ENCODE results near the gene TXNDC5. TPM values are rescaled to one million over a fixed set of nuclear protein-coding genes. Genes with fewer than 3 reads are reported as not detected.

TXNDC5 gene
- 10 to 100 TPM; 40.3 to 42.0 TPM for total RNA-seq

DNA sequence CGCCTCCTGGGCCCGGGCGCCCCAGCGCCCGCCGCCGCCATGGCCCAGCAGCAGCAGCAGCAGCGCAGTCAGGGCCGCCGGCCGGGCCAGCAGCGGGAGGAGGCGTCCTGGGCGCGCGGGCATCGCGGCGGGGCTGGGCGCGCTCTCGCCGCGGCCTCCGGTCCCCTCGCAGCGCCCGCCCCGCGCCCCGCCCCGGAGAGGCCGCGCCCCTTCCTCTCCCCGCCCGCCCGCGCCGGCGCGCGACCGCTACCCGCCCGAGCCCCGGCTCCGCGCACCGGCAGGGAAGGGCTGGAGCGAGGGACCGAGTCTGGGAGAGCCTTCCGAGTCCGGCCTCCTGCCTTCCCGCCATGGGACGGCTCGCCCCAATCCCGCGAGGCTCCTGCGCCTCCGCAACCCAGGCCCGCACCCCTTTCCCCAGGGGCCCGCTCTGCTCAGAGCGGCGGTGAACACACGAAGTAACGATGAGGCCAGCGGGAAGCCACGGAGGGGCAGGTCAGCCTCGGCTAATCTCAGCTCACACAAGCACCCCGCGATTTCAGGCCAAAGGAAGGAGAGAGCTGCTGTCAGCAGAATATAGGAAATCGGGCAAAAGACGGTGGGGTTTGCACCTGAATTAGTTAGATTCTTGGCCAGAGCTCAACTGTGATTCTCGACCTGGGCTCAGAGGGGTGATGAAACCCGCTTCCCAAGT, at the start of gene TXNDC5:
Gene TXNDC5 (minus strand): TSS at position 135 of the 691 bp plus-strand sequence. CDS start 12 bp downstream, at position 123.
- H3K4me1 Mint-ChIP-seq (ENCODE audit: low read depth), result peaks cover 20% of the 10 kb centered on the region
- peak within 1 kb of the TSS; percentile 87 to 89 for H3K4me3 Mint-ChIP-seq
- peak; percentile 80 to 81 for DNase-seq
- H3K27ac Mint-ChIP-seq, result peak within 1 kb of the TSS; percentile 31
- no peaks in the 10 kb centered on the region for H3K9me3 Mint-ChIP-seq
- no peaks in the 10 kb centered on the region for H3K36me3 Mint-ChIP-seq (ENCODE audit: insufficient read depth in 2 of 2)
- peak; percentile 90 to 91 for ATAC-seq (replicated peaks in 1 of 2)
- H3K27me3 Mint-ChIP-seq (ENCODE audit: low read depth), result no peaks in the 10 kb centered on the region

DNA sequence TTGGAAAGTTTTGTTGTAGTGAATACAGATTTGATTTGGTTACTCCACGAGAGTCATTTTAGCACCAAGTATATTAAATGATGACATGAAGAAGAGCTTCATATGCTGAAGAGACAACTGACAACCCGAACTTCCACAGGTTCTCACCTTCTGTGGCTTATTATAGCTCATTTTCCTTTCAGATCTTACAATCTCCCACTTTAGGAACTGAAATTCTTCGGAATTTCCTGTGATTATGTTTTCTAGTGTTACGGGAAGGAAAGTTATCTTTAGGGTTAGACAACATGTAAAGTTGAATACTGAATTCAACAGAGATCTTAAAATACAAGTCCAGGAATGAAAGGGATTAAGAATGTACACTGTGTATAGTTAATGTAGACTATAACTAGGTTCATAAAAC, 49.6 kb upstream of the TXNDC5 start:
- H3K4me3 Mint-ChIP-seq, result no peak overlapping the region
- peaks cover 0 to 1% of the 10 kb centered on the region in 2 donors for H3K9me3 Mint-ChIP-seq
- peaks cover 9% of the 10 kb centered on the region for H3K4me1 Mint-ChIP-seq (ENCODE audit: low read depth)
- DNase-seq (no peak), ATAC-seq (replicated peaks in 1 of 2) (no peak)
- no peak overlapping the region for H3K27ac Mint-ChIP-seq
- H3K27me3 Mint-ChIP-seq (ENCODE audit: low read depth), result no peaks in the 10 kb centered on the region
- H3K36me3 Mint-ChIP-seq (ENCODE audit: insufficient read depth in 2 of 2), result peaks cover 0 to under 1% of the 10 kb centered on the region in 2 donors

DNA sequence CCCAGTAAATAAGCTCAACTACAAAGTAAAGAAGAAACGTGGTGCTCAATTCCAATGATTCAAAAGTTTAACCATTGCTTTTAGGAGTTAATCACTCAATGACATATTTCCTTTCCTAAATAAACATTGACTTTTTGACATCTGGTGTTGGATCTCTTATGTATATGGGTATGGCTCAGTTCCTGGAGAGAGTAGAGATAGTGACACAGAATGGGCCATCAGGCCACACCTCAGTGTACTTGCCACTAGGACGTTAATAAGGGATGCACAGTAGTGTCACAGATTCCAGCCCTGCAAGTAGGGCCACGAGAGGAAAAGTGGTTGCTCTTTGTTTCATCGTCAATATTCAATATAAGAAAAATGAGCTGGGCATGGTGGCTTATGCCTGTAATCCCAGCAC, 48.9 kb upstream of the TXNDC5 start:
- no peak for ATAC-seq (replicated peaks in 1 of 2)
- Mint-ChIP-seq H3K4me3 (no peak overlapping the region), H3K4me1 (ENCODE audit: low read depth) (peaks cover 9% of the 10 kb centered on the region), H3K27me3 (ENCODE audit: low read depth) (no peaks in the 10 kb centered on the region), H3K27ac (no peak overlapping the region), H3K36me3 (ENCODE audit: insufficient read depth in 2 of 2) (no peaks in the 10 kb centered on the region), H3K9me3 (peaks cover 0 to 1% of the 10 kb centered on the region in 2 donors)
- no peak for DNase-seq

DNA sequence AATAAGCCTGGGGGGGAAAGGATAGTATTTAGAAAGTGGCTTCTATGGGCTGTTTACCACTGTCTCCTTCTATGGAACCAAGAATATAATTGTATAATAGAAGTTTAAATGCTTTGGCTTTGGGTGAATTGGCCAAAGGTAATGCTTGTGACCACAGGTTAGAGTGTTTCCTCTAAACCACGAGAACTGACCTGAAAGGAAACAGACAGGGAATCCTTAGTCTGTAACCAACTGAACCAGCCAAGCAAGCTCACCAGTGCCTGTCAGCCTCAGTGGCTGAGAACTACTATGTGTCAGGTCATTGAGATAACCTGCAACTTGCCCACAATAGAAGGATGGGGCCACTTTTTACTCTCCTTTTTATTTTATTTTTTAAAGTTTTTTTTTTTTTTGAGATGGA, 47.9 kb upstream of the TXNDC5 start:
- no peak for ATAC-seq (replicated peaks in 1 of 2)

GRCh38 chr6:7956257-7956656, 45.7 kb upstream of the TXNDC5 start:
- Mint-ChIP-seq H3K36me3 (ENCODE audit: insufficient read depth in 2 of 2) (peaks cover 0 to 3% of the 10 kb centered on the region in 2 donors), H3K4me1 (ENCODE audit: low read depth) (no peaks in the 10 kb centered on the region), H3K9me3 (no peaks in the 10 kb centered on the region), H3K4me3 (no peak overlapping the region), H3K27me3 (ENCODE audit: low read depth) (no peaks in the 10 kb centered on the region), H3K27ac (no peak overlapping the region)
- no peak for ATAC-seq (replicated peaks in 1 of 2)
- DNase-seq, result no peak

More for the DNA sequence above, 47.9 kb upstream of the TXNDC5 start:
- no peak overlapping the region for H3K27ac Mint-ChIP-seq
- DNase-seq, result no peak
- no peak overlapping the region for H3K4me3 Mint-ChIP-seq
- peaks cover 9% of the 10 kb centered on the region for H3K4me1 Mint-ChIP-seq (ENCODE audit: low read depth)
- peaks cover 0 to 1% of the 10 kb centered on the region in 2 donors for H3K9me3 Mint-ChIP-seq
- H3K27me3 Mint-ChIP-seq (ENCODE audit: low read depth), result no peaks in the 10 kb centered on the region
- no peaks in the 10 kb centered on the region for H3K36me3 Mint-ChIP-seq (ENCODE audit: insufficient read depth in 2 of 2)

GRCh38 chr6:7954477-7955200, 44.1 kb upstream of the TXNDC5 start:
- Mint-ChIP-seq H3K4me3 (no peak overlapping the region), H3K36me3 (ENCODE audit: insufficient read depth in 2 of 2) (peaks cover 0 to 3% of the 10 kb centered on the region in 2 donors), H3K27ac (no peak overlapping the region), H3K9me3 (no peaks in the 10 kb centered on the region), H3K4me1 (ENCODE audit: low read depth) (no peaks in the 10 kb centered on the region), H3K27me3 (ENCODE audit: low read depth) (peaks cover 2% of the 10 kb centered on the region)
- ATAC-seq (replicated peaks in 1 of 2) (no peak), DNase-seq (no peak)

GRCh38 chr6:7953753-7954152, 43.2 kb upstream of the TXNDC5 start:
- peaks cover 0 to 2% of the 10 kb centered on the region in 2 donors for H3K9me3 Mint-ChIP-seq
- no peak for ATAC-seq (replicated peaks in 1 of 2)
- H3K27me3 Mint-ChIP-seq (ENCODE audit: low read depth), result peaks cover 8% of the 10 kb centered on the region

DNA sequence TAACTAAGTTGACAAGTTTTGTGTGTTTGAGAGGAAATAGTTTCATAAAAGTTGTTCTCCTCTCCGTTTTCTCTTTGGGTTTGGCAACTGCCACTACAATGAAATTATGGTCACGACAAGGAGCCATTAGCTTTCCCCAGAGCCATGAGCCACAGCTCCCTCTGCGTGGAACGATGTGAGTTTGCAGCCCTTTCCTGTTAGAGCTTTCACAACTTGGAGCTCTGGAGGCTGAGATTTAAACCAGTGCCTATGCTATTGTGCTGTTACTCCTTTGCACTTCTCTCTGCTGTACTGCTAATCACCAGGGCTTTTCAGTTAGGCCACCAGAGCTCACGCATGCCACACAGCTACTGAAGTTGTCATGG, 29.3 kb upstream of the TXNDC5 start:
- H3K27me3 Mint-ChIP-seq (ENCODE audit: low read depth), result peaks cover 20% of the 10 kb centered on the region
- DNase-seq, result no peak
- H3K4me3 Mint-ChIP-seq, result no peak overlapping the region
- no peaks in the 10 kb centered on the region for H3K36me3 Mint-ChIP-seq (ENCODE audit: insufficient read depth in 2 of 2)
- ATAC-seq (replicated peaks in 1 of 2), result no peak
- H3K4me1 Mint-ChIP-seq (ENCODE audit: low read depth), result no peaks in the 10 kb centered on the region
- no peak overlapping the region for H3K27ac Mint-ChIP-seq
- no peaks in the 10 kb centered on the region for H3K9me3 Mint-ChIP-seq

More at GRCh38 chr6:7953753-7954152, 43.2 kb upstream of the TXNDC5 start:
- H3K4me1 Mint-ChIP-seq (ENCODE audit: low read depth), result no peaks in the 10 kb centered on the region
- no peak for DNase-seq
- no peak overlapping the region for H3K4me3 Mint-ChIP-seq
- H3K36me3 Mint-ChIP-seq (ENCODE audit: insufficient read depth in 2 of 2), result peaks cover 3 to 5% of the 10 kb centered on the region in 2 donors
- no peak overlapping the region for H3K27ac Mint-ChIP-seq

- ATAC-seq (replicated peaks in 1 of 2), result peak in 1 of 2 donors; percentile 33
Measured at GRCh38 chr6:7939184-7939863, 28.7 kb upstream of the TXNDC5 start.

DNA sequence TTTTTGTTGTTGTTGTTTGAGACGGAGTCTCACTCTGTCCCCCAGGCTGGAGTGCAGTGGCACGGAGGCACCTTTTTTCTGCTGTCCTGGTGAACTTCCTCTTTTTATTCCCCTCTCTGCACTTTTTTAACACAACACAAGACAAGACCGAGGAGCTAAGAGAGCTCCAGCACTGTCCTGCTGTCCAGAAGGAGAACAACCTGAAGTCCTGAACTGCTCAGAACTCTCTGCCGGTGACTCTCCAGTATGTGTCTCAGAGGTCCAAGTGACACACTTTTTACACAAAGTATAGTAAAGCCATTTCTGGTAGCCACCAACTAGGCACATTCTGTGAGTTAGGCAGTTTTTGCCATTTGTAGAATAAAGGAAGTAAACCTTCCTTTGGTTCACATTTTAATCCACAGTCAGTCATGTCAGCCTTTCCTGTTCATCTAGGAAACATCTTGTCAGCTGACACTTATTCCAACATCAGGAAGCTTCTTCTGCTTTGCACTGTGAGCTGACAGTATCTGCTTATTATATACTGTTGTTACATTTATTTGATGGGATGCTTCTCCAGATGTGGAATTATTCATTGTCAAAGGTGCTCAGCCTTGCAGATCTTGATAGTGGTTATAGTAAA, 28.1 kb upstream of the TXNDC5 start:
- no peak for DNase-seq
- Mint-ChIP-seq H3K27ac (no peak overlapping the region), H3K36me3 (ENCODE audit: insufficient read depth in 2 of 2) (no peaks in the 10 kb centered on the region), H3K4me3 (no peak overlapping the region), H3K4me1 (ENCODE audit: low read depth) (no peaks in the 10 kb centered on the region), H3K27me3 (ENCODE audit: low read depth) (peaks cover 20% of the 10 kb centered on the region), H3K9me3 (no peaks in the 10 kb centered on the region)
- no peak for ATAC-seq (replicated peaks in 1 of 2)

More at GRCh38 chr6:7939184-7939863, 28.7 kb upstream of the TXNDC5 start:
- H3K36me3 Mint-ChIP-seq (ENCODE audit: insufficient read depth in 2 of 2), result no peaks in the 10 kb centered on the region
- no peak for DNase-seq
- no peaks in the 10 kb centered on the region for H3K4me1 Mint-ChIP-seq (ENCODE audit: low read depth)
- H3K9me3 Mint-ChIP-seq, result no peaks in the 10 kb centered on the region
- H3K4me3 Mint-ChIP-seq, result no peak overlapping the region
- peaks cover 20% of the 10 kb centered on the region for H3K27me3 Mint-ChIP-seq (ENCODE audit: low read depth)
- H3K27ac Mint-ChIP-seq, result no peak overlapping the region

- H3K9me3 Mint-ChIP-seq, result peaks cover 0 to 1% of the 10 kb centered on the region in 2 donors
- DNase-seq (no peak), ATAC-seq (replicated peaks in 1 of 2) (peak in 1 of 2 donors; percentile 80)
- peaks cover 9% of the 10 kb centered on the region for H3K27me3 Mint-ChIP-seq (ENCODE audit: low read depth)
- H3K4me1 Mint-ChIP-seq (ENCODE audit: low read depth), result no peaks in the 10 kb centered on the region
- H3K36me3 Mint-ChIP-seq (ENCODE audit: insufficient read depth in 2 of 2), result peaks cover 0 to 2% of the 10 kb centered on the region in 2 donors
- H3K4me3 Mint-ChIP-seq, result no peak overlapping the region
- no peak overlapping the region for H3K27ac Mint-ChIP-seq
Measured at GRCh38 chr6:7933794-7934193, 23.2 kb upstream of the TXNDC5 start.

DNA sequence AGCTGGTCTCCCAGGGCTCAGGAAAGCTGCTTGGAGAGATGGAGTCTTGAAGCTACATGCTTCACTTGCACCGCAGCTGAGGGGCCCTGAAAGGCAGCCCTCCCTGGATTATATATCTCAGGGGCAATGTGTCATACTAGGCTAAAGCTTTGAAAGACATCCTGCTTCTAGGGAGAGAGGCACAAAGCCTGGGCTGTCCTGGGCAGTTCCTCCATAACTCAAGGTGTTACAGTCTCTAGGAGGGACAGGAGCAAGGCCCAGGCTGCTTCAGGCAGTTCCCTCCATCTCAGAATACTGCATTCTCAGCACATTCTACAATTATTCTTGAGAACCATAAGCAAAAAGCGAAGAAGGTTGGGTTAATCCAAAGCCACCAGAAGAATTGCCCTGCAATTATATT, 22.0 kb upstream of the TXNDC5 start:
- Mint-ChIP-seq H3K9me3 (peaks cover 1 to 2% of the 10 kb centered on the region in 2 donors), H3K36me3 (ENCODE audit: insufficient read depth in 2 of 2) (peaks cover 0 to 4% of the 10 kb centered on the region in 2 donors), H3K4me3 (no peak overlapping the region), H3K4me1 (ENCODE audit: low read depth) (no peaks in the 10 kb centered on the region), H3K27ac (no peak overlapping the region), H3K27me3 (ENCODE audit: low read depth) (peaks cover 18% of the 10 kb centered on the region)
- DNase-seq, result no peak
- no peak for ATAC-seq (replicated peaks in 1 of 2)

- H3K27ac Mint-ChIP-seq, result no peak overlapping the region
Measured at GRCh38 chr6:7924867-7925266, 14.3 kb upstream of the TXNDC5 start.

More at GRCh38 chr6:7924867-7925266, 14.3 kb upstream of the TXNDC5 start:
- Mint-ChIP-seq H3K36me3 (ENCODE audit: insufficient read depth in 2 of 2) (peaks cover 11 to 14% of the 10 kb centered on the region in 2 donors), H3K27me3 (ENCODE audit: low read depth) (peaks cover 35% of the 10 kb centered on the region), H3K4me1 (ENCODE audit: low read depth) (no peaks in the 10 kb centered on the region), H3K9me3 (peaks cover 6 to 8% of the 10 kb centered on the region in 2 donors), H3K4me3 (no peak overlapping the region)
- no peak for ATAC-seq (replicated peaks in 1 of 2)
- no peak for DNase-seq
